SW 1271 (cell line): ENCODE results near the gene PGGHG.
"Not testable (repeated sequence)": the region's sequence is repeated elsewhere in the genome, so short reads cannot be mapped to it uniquely, and the experiment has no call there.

ENCODE experiments used
- DNase-seq, 2 experiments: peaks; one replicate each; lab custom pipeline; 2025; lab: John Stamatoyannopoulos, UW

Gene PGGHG

DNA sequence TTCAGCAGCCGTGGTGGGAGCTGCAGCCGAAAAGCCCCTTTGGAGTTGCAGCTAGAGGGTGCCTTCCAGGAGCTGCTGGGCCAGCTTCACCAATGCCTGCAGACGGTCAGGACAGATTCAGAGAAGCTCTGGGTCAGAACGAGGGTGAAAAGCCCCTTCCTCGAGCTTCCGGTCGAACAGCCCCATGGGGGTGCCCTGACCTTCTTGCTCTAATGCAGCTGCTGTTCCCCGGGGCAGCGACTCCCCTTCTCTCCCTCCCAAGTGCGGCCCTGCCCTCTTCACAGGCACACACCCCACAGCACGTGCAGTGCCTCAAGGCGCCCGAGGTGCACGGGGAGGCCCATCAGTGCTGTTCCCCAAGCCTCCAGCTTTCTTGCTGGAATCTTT, 41.4 kb downstream of the PGGHG start:
- DNase-seq: no peak

DNA sequence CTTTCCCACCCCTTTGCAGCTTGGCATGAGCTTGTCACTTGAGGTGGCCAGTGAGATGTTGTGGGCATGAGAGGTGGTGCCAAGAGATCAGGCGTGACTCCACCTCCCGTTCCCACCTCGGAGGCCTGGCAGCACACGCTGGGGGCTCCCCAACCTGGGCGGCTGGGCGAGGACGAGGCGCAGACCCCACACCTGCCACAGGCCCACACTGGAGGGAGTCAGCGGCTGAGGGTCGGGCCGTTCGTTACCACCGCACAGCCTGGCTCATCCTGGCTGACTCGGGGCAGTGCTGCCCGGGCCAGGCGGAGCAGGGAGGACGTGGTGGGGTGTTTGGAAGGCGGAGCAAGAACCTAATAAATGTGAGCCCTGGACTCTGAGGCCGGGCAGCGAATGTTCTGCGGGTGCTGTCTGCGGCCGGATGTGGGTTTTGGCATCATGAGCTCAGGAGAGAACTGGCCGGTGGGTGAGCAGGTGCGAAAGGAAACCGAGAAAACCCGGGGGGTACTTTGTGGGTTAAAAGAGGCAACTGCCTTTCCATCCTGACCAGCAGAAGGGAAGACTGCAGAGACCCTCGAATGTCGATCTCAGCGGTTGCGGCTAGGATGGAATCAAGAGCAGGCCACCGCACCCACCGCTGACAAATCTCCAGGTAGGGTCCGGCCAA, 41.9 kb downstream of the PGGHG start:
- no peak for DNase-seq

DNA sequence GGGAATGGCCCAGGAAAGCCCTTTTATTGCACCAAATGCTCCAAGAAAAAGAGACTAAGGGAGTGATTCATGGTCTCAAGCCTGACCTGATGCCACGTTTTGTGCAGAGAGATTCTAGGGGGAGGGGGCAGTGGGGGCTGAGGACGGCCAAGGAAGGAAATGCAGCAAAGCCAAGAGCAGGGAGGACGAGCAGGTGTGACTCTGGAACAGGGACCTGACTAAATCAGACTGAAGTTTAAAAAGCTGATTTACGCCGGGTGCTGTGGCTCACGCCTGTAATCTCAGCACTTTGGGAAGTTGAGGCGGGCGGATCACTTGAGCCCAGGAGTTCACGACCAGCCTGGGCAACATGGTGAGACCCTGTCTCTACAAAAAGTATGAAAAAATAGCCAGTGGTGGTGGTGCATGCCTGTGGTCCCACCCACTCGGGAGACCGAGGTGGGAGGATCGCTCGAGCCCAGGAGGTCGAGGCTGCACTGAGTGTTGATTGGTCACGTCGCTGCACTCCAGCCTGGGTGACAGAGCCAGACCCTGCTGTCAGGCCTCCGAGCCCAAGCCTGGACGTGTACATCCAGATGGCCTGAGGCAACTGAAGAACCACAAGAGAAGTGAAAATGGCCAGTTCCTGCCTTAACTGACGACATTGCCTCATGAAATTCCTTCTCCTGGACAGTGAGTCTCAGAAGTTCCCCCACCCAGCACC, 42.6 kb downstream of the PGGHG start:
- no peak for DNase-seq

DNA sequence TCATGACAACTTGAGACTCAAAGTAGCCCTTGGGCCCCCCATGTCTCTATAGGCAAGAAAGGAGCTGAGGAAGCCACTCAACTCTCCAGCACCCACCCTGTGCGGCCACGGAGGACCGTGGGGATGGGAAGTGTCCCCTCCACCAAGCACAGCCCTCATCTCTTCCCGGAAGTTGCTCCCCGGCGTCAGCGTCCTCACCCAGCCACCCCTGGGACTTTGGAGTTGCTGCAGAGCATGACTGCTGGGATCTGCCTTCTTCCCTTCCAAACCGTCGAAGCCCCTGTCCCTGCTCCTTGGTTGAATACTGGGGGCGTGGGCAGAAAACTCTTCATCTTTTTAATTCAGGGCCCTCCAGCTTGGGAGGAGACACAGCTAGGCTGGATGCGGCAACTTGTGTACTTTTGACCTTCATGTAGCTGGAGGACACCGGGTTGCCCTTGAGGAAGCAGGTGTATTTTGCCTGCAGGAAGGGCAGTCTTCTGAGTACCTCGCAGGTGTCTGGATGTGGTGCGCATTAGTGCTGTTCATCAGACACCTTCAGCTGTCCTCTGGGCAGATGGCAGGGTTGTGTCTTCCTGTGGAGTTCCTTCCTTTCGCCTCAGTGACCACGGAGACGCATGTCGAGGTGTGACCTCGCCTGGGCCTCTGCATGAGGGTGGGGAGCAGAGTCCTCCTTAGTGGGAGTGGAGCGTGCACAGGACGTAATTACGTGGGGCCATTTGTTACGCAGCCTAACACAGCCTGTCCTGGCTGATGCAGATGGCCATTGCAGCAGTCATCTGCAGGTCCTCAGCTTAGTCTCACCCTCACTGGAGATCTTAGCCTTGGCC, 43.9 kb downstream of the PGGHG start:
- no peak for DNase-seq

DNA sequence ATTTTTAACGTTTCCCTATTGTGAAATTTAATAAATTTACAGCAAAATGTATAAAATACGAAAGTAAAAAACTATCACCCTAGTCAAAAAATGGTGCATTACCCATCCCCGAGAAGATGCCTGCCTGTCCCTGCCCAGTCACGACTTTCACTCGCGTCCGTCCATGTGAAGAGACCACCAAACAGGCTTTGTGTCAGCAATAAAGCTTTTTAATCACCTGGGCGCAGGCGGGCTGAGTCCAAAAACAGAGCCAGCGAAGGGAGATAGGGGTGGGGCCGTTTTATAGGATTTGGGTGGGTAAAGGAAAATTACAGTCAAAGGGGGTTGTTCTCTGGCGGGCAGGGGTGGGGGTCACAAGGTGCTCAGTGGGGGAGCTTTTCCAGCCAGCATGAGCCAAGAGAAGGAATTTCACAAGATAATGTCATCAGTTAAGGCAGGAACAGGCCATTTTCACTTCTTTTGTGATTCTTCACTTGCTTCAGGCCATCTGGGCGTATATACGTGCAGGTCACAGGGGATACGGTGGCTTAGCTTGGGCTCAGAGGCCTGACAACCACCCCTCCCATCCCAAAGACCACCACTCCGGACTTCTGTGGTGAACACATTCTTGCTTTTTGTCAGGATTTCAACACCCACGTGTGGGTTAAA, 44.8 kb downstream of the PGGHG start:
- not testable (repeated sequence) for DNase-seq

DNA sequence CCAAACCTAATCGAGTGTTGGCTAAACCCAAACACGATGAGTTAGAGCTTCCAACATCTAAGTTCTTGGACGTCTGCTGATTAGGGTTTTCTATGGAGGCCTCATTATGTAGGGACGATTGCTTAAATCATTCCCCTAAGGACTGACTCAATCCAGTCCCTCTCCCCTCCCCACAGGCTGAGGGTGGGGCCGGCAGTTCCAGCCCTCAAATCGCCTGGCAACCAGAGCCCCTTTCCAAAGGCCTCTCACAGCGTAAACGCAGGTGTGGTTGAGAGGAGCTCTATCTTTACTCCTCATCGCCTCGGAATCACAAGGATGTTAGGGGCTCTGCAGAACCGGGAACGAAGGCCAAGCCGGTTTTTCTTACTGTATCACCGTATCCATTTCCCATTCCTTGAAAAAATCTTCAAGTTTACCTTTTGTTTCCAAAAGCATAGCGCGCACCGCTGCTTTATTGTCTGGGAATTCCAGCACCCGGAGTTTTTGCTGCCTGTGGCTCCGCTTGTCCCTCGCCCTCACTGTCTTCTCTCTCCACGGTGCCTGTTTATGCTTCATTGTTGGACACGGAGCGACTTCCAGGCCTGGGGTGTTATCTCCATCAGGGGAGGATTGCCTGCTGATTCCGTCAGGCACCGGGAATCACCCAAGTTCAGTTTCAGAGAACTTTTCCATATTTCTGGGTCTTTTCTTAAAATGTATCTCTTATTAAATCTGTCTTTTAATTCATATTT, 45.5 kb downstream of the PGGHG start:
- no peak for DNase-seq

DNA sequence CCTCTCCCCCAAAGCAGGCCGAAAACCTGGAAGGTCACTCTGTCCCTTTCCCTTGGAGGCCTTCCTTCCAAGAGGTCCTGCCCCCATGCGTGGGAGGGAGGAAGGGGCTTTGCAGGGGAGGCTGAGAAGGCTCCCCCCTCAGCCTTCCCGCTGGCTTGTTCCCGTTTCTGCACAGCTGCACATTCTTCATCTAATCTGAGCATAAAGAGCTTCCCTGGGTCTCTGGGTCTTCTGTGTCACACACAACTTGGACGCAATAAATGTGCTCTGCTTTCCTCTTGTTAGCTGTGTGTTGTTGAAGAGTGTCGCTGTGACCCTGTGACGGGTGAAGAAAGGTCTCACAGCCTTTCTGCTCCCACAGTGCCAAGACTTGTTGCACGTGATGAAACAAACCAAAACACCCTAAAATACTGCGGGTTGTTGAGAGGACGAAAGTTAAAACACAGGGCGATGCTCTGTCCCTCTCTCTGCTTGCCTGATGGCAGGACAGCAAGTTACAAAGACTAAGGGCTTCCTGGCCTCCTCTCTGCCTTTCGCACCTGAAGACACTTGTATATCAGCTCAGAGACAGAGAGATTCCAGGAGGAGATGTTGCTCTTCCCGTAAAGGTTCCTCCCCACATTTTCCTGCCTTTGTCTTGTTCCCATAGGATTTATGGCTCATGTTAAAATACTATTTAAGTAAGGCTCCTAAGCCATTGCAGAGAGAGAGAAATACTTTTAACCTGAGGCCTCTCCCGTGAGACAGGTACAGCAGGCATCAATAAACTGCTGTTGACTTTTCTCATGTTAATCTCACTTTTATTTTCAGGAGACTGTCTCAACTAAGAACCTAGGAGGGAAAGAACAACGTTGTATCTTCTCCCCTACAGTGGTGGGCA, 47.1 kb downstream of the PGGHG start:
- DNase-seq: no peak

DNA sequence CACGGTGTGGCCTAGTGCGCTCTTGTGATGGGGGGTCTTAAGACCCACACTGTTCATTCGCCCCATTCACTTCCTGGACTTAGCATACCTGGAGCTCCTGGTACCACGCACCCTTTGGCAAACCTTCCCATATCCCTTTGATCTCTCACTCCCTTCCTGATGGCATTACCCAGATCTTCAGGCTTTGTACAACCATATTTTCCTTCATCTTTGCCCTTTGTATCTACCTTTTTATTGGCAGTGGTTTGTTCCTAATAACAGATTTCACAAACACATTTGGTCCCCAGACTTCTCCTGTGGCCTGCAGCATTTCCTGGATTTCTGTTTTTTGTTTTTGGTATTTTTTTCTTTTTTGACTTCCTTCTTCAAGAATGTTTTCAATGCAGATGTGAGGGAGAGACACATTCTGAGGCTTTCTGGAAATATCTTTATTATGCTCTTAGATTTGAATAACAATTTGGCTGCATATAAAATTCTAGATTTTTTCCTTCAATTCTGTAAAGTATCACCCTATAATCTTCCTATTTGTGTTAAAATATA, 47.8 kb downstream of the PGGHG start:
- DNase-seq: no peak

DNA sequence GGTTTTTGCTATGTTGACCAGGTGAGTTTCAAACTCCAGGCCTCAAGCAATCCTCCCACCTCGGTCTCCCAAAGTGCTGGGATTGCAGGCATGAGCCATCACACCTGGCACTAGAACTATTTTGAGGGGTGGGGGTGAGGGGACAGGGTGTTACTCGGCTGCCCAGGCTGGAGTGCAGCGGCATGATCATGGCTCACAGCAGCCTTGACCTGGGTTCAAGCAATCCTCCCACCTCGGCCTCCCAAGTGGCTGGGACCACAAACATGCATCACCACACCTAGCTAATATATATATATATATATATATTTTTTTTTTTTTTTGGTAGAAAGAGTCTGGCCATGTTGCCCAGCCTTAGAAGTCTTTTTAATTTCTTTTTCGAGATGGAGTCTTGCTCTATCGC, 48.8 kb downstream of the PGGHG start:
- DNase-seq: no peak

DNA sequence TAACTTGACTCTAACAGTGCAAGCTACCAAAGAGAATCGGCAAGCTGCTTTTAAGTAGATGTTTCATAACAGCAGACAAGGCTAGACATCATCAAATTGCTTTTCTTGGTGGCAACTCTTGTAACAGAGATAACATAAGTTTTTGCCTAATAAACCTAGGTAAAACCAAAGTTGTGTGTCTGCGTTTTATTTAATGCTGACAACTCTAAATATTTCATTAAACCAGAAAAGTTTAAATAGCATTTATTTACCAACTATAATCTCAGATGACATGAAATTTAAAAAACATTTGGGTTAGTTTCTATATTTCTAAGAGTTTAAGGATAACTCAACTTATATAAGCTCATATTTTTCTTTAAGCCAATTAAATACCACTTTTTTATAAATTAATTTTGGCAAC, 51.0 kb downstream of the PGGHG start:
- no peak for DNase-seq

DNA sequence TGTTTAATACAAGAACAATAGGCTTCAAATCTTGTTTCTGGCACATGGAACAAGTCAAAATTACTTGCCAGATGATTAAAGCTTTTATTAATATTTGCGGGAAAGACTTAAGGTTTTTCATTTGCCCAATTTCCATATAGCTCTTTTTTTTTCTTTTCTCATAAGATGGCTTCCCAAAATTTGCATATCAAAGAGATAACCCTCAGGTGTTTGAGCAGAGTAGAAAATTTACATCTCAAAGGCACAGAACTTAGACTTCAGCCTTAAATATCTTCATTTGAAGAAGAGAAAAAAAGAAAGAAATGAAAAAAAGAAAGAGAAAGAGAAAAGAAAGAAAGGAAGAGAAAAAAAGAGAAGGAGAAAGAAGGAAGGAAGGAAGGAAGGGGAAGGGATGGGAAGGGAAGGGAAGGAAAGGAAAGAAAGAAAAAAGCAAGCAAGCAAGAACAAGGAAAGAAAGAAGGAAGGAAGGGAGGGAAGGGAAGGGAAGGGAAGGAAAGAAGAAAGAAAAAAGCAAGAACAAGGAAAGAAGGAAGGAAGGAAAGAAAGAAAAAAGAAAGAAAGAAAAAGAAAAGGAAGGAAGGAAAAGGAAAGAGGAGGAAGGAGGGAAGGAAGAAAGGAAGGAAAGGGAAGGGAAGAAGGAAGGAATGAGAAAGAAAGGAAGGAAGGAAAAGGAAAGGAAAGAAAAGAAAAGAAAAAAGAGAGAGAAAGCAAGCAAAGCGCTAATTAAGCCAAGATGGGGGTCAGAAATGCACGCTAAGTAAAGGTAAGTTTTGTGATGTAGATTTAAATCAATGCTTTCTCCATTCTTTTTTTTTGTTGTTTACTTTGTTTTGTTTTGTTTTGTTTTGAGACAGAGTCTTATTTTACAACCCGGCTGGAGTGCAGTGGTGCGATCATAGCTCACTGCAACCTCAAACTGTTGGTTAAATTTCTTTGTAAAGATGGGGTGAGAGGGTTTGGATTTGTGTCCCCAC, 51.9 kb downstream of the PGGHG start:
- no peak for DNase-seq

DNA sequence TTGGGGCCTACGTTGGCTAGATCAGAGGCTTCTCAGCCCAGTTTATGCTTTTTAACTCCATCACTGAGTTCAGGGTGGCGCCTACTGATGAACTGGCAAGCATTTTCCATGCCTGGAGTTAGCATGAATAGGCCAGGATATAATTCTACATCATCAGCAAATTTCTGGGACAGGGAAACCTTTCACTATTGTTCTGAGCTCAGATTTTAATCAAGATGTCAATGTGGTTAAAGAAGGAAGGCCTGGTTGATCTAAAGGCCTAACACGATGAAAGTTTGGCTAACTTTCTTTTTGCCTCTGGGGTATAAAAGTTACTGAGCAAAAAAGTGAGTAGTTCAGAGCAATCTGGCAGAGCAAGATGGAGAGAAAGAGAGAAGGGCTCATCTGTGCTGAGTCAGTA, 53.4 kb downstream of the PGGHG start:
- DNase-seq: no peak

DNA sequence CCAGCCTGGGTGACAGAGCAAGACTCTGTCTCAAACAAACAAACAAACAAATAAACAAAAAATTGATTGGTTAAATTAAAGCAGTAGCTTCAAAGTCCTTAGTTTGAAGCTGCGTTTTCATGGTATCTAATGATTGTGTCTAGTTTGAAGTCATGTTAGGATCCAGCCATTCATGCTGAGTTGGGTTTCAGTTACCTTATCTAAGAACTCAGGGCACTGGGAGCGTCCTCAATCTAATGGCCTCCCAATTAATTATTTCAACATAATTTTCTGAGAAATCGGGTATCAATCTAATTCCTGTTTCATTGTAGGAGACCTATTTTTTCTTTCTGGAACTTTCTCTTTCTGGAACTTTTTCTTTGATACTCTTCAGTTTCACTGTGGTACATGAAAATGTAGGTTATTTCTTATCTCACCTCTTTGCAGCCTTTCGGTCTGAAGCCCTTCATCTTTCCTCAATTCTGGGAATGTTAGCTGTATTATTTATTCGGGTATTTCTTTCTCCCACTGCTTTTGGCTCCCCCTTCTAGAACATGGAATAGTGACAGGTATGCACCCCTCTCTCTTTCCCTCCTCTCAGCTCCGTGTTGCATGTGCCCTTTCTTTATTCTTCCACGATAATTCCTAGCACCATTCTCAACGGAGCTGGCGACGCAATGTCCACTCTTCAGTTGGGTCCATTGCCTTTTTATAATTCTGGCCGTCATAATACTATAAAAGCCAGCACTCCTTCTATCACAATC, 56.1 kb downstream of the PGGHG start:
- DNase-seq: no peak
